Neural cell (in vitro differentiated cells): ENCODE results near the gene RNF144A.

ENCODE experiments used
- EP300 ChIP-seq: fragments of 450-650 bp; conservative IDR thresholded peaks from 2 replicates; pipeline ENCODE4 v1.6.1; 2014; ENCODE audit warnings: antibody characterized with exemption, mild to moderate bottlenecking, moderate library complexity; ENCODE audit not compliant: poor library complexity, severe bottlenecking
- RAD21 ChIP-seq: fragments of 450-650 bp; conservative IDR thresholded peaks from 2 replicates; pipeline ENCODE4 v1.6.1; 2014; ENCODE audit warnings: antibody characterized with exemption, mild to moderate bottlenecking, moderate library complexity
- TF ChIP-seq, protein P1 (sequence below): fragments of 450-650 bp; IDR thresholded peaks from 2 replicates; pipeline ENCODE4 v1.5.1; 2014; ENCODE audit warnings: antibody characterized with exemption, mild to moderate bottlenecking, moderate library complexity; ENCODE audit not compliant: poor library complexity, severe bottlenecking

DNA sequence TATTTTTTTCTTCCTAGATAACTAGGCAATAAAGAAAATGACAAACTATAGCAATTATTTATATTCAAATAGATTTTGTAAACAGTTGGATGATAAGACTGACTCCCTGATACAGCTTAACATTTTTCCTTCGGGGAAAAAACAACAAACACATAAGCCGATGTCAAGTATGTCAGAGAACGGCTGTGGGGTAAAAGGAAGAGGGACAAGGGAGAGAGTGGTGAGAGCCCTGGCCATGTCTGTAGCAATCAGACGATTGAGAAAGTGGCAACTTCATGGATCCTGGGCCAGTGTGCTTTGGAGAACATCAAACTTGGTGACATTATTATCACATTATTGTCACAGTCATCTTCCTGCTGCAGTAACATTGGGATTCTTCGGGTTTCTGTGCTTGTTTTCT lies 65.2 kb downstream of the RNF144A start:
- TF ChIP-seq, protein P1, sequence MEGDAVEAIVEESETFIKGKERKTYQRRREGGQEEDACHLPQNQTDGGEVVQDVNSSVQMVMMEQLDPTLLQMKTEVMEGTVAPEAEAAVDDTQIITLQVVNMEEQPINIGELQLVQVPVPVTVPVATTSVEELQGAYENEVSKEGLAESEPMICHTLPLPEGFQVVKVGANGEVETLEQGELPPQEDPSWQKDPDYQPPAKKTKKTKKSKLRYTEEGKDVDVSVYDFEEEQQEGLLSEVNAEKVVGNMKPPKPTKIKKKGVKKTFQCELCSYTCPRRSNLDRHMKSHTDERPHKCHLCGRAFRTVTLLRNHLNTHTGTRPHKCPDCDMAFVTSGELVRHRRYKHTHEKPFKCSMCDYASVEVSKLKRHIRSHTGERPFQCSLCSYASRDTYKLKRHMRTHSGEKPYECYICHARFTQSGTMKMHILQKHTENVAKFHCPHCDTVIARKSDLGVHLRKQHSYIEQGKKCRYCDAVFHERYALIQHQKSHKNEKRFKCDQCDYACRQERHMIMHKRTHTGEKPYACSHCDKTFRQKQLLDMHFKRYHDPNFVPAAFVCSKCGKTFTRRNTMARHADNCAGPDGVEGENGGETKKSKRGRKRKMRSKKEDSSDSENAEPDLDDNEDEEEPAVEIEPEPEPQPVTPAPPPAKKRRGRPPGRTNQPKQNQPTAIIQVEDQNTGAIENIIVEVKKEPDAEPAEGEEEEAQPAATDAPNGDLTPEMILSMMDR, result no peak
- TF ChIP-seq RAD21 (no peak), EP300 (no peak)
